BJ (cell line): Measurements from ENCODE around the gene RAB17. TPM values are rescaled to one million over a fixed set of nuclear protein-coding genes. Genes with fewer than 3 reads are reported as not detected.

Source experiments
- CTCF ChIA-PET: fragments of 350-600 bp; formaldehyde crosslinking; extraction: SDS; loops from one replicate; lab custom pipeline; 2021; ENCODE audit warnings: antibody characterized with exemption, inconsistent platforms; lab: Yijun Ruan, JAX
- POLR2A ChIA-PET: fragments of 300-600 bp; sonication (Branson Sonifier 250); formaldehyde crosslinking; extraction: SDS; loops from one replicate; lab custom pipeline; 2021; ENCODE audit warnings: antibody characterized with exemption; lab: Charles Lee
- DNase-seq: peaks from one replicate; pipeline ENCODE4 v3.0.0-alpha.2; 2011; ENCODE audit warnings: low read depth
- H3K27me3 ChIP-seq: 2 replicates; pipeline ENCODE4 v1.6.0; 2011; ENCODE audit warnings: low read length; ENCODE audit not compliant: control insufficient read depth, insufficient read depth
- H3K36me3 ChIP-seq: 2 replicates; pipeline ENCODE4 v1.5.1; 2011; ENCODE audit warnings: low read length; ENCODE audit not compliant: control insufficient read depth, insufficient read depth
- H3K4me3 ChIP-seq: 2 replicates; pipeline ENCODE4 v1.5.1; 2011; ENCODE audit warnings: low read depth, mild to moderate bottlenecking, control low read depth, low read length
- polyA plus RNA-seq: library from polyadenylated mRNA; depleted of rRNA; stranded (reverse); fragments of >200 nt; gene quantifications from 2 replicates; pipeline ENCODE4 v1.2.3, GENCODE V29; 2011
- TF ChIP-seq, protein P1 (sequence below): IDR thresholded peaks from 2 replicates; pipeline ENCODE4 v1.5.1; 2011; ENCODE audit warnings: low read depth, mild to moderate bottlenecking, control low read depth, inconsistent platforms, low read length, moderate library complexity; ENCODE audit not compliant: insufficient read depth

The RAB17 gene
- polyA plus RNA-seq, 1 experiment: 0.25 TPM

GRCh38 chr2:237529452-237530402, 60.8 kb downstream of the RAB17 start:
- CTCF ChIA-PET: interaction anchor here (1.1 to 2.4 kb wide), 5 partner anchors 9 to 42 kb away, joined by 3 to 10 read pairs (median 3); no protein-coding TSS in a partner anchor
- Histone ChIP-seq H3K4me3 (no peak overlapping the region), H3K36me3 (peaks cover 14% of the 10 kb centered on the region), H3K27me3 (no peaks in the 10 kb centered on the region)
- no peak for DNase-seq
- TF ChIP-seq, protein P1, sequence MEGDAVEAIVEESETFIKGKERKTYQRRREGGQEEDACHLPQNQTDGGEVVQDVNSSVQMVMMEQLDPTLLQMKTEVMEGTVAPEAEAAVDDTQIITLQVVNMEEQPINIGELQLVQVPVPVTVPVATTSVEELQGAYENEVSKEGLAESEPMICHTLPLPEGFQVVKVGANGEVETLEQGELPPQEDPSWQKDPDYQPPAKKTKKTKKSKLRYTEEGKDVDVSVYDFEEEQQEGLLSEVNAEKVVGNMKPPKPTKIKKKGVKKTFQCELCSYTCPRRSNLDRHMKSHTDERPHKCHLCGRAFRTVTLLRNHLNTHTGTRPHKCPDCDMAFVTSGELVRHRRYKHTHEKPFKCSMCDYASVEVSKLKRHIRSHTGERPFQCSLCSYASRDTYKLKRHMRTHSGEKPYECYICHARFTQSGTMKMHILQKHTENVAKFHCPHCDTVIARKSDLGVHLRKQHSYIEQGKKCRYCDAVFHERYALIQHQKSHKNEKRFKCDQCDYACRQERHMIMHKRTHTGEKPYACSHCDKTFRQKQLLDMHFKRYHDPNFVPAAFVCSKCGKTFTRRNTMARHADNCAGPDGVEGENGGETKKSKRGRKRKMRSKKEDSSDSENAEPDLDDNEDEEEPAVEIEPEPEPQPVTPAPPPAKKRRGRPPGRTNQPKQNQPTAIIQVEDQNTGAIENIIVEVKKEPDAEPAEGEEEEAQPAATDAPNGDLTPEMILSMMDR: no peak
- POLR2A ChIA-PET: no interaction called here

GRCh38 chr2:237527766-237528165, 62.8 kb downstream of the RAB17 start:
- no peak for DNase-seq
- ChIA-PET CTCF (no interaction called here), POLR2A (no interaction called here)
- Histone ChIP-seq H3K4me3 (no peak overlapping the region), H3K27me3 (no peaks in the 10 kb centered on the region), H3K36me3 (peaks cover 14% of the 10 kb centered on the region)
- TF ChIP-seq, protein P1: no peak

DNA sequence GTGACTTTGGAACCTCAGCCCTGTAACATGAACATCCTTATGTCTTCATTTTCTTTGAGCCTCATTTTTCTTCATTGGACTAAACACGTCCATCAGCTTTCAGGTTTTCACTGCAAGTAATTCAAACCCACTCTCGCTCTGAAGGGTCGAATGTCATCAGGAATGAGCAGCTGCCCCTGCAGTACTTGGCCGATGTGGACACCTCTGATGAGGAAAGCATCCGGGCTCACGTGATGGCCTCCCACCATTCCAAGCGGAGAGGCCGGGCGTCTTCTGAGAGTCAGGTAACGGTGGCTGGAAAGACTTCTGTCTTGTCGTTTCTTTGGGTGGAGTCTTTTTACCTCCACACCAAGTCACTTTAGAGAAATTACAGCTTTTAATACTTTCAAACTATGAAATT, 63.3 kb downstream of the RAB17 start:
- Histone ChIP-seq H3K27me3 (no peaks in the 10 kb centered on the region), H3K4me3 (no peak overlapping the region), H3K36me3 (peaks cover 14% of the 10 kb centered on the region)
- POLR2A ChIA-PET: no interaction called here
- TF ChIP-seq, protein P1: no peak
- DNase-seq: no peak
- CTCF ChIA-PET: interaction anchor here (5.1 kb wide), 1 partner anchor 15 kb away, joined by 23 read pairs; no protein-coding TSS in a partner anchor

DNA sequence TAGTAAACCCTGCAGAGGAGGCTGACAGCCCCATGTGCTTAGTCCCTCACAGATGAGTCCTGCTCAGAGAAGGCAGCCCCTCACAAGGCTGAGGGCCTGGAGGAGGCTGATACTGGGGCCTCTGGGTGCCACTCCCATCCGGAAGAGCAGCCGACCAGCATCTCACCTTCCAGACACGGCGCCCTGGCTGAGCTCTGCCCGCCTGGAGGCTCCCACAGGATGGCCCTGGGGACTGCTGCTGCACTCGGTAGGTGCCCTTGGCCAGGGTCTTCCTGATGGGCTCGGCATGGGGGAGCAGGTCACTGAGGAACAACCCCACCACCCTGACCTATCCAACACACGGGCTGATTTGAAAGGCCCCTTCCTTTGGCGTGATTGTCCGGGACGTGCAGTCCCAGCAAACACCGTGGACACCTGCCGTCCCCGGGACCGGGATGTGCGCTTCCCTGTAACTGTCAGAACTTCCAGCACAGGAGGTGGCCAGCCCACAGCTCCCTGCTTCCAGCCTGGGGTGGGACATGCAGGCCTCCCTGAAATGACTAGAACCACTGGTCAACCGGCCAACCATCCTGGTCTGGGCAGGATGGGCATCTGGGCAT, 64.9 kb downstream of the RAB17 start:
- H3K27me3 ChIP-seq: no peaks in the 10 kb centered on the region
- no peak overlapping the region for H3K4me3 ChIP-seq
- TF ChIP-seq, protein P1: no peak
- no peak for DNase-seq
- POLR2A ChIA-PET: no interaction called here
- CTCF ChIA-PET: interaction anchor here (1.2 to 5.1 kb wide), 2 partner anchors 13 to 46 kb away, joined by 5 to 23 read pairs; no protein-coding TSS in a partner anchor
- peaks cover 12% of the 10 kb centered on the region for H3K36me3 ChIP-seq

GRCh38 chr2:237524631-237525030, 65.9 kb downstream of the RAB17 start:
- POLR2A ChIA-PET: no interaction called here
- Histone ChIP-seq H3K36me3 (peaks cover 12% of the 10 kb centered on the region), H3K27me3 (no peaks in the 10 kb centered on the region), H3K4me3 (no peak overlapping the region)
- CTCF ChIA-PET: interaction anchor here (5.1 kb wide), 1 partner anchor 12 kb away, joined by 23 read pairs; no protein-coding TSS in a partner anchor
- TF ChIP-seq, protein P1: no peak
- DNase-seq: no peak
